Activated CD4-positive, alpha-beta T cell treated with anti-CD3 and anti-CD28 coated beads, Interleukin-2, amount 50 U/mL, for 16 hours (primary cell): ENCODE results near the gene SETD2.

Experiments used
- DNase-seq: peaks from one replicate; pipeline ENCODE4 v3.0.0-alpha.2; 2020

SETD2 gene

GRCh38 chr3:47008234-47008796 lies 155.6 kb downstream of the SETD2 start:
- no peak for DNase-seq

GRCh38 chr3:47007482-47008233 lies 156.3 kb downstream of the SETD2 start:
- no peak for DNase-seq

- no peak for DNase-seq
Observed at GRCh38 chr3:47007001-47007400, 156.9 kb downstream of the SETD2 start.

GRCh38 chr3:47006145-47006651 lies 157.7 kb downstream of the SETD2 start:
- no peak for DNase-seq

GRCh38 chr3:47005212-47006144 lies 158.4 kb downstream of the SETD2 start:
- DNase-seq: no peak

- no peak for DNase-seq
Observed at GRCh38 chr3:47004369-47005211, 159.3 kb downstream of the SETD2 start.

GRCh38 chr3:47003461-47004368 lies 160.2 kb downstream of the SETD2 start:
- no peak for DNase-seq

- DNase-seq: no peak
Observed at GRCh38 chr3:47003056-47003410, 160.9 kb downstream of the SETD2 start.

GRCh38 chr3:47002171-47003055 lies 161.5 kb downstream of the SETD2 start:
- DNase-seq: no peak

GRCh38 chr3:47001731-47002170 lies 162.2 kb downstream of the SETD2 start:
- DNase-seq: no peak

GRCh38 chr3:47000922-47001730 lies 162.8 kb downstream of the SETD2 start:
- no peak for DNase-seq

- DNase-seq: no peak
Observed at GRCh38 chr3:47000198-47000815, 163.6 kb downstream of the SETD2 start.

- DNase-seq: no peak
Observed at GRCh38 chr3:46999516-47000197, 164.3 kb downstream of the SETD2 start.

GRCh38 chr3:46998852-46999515 lies 164.9 kb downstream of the SETD2 start:
- no peak for DNase-seq

GRCh38 chr3:46998121-46998851 lies 165.6 kb downstream of the SETD2 start:
- DNase-seq: peak; percentile 64

- no peak for DNase-seq
Observed at GRCh38 chr3:46997453-46998091, 166.3 kb downstream of the SETD2 start.
